Esophagus muscularis mucosa (tissue), 4 donors: ENCODE results near the gene TXNRD3. TPM values are rescaled to one million over a fixed set of nuclear protein-coding genes. Genes with fewer than 3 reads are reported as not detected.

Experiments used
- DNase-seq: peaks from one replicate; pipeline ENCODE4 v3.0.0-alpha.2; 2017; ENCODE audit errors: extremely low spot score
- H3K27ac ChIP-seq, 4 donors: fragments of 200-600 bp; sonication (generic); replicated peaks in 1 of 4; 1 replicate in 3 of 4; 2 replicates in 1 of 4; pipeline ENCODE4 v1.5.1; 2016 to 2019; ENCODE audit warnings: mild to moderate bottlenecking in 1 of 4
- H3K27me3 ChIP-seq, 4 donors: fragments of 200-600 bp; sonication (generic); one replicate each; pipeline versions ENCODE4 v1.5.1 to v1.6.0; 2016 to 2019
- H3K36me3 ChIP-seq, 4 donors: fragments of 200-600 bp; sonication (generic); one replicate each; pipeline ENCODE4 v1.5.1; 2016 to 2019
- H3K4me1 ChIP-seq, 4 donors: fragments of 200-600 bp; sonication (generic); one replicate each; pipeline ENCODE4 v1.5.1; 2016 to 2019
- H3K4me3 ChIP-seq, 4 donors: fragments of 200-600 bp; sonication (generic); 1 replicate in 2 of 4; 2 replicates in 2 of 4; pipeline ENCODE4 v1.5.1; 2016 to 2019; ENCODE audit warnings: mild to moderate bottlenecking in 4 of 4, moderate library complexity in 1 of 4
- H3K9me3 ChIP-seq, 4 donors: fragments of 200-600 bp; sonication (generic); 1 replicate in 3 of 4; 2 replicates in 1 of 4; pipeline ENCODE4 v1.5.1; 2016 to 2019
- CTCF ChIP-seq, 3 experiments: fragments of 200-600 bp in 2 of 3; fragments of 450-650 bp in 1 of 3; sonication (generic) in 2 of 3; IDR thresholded peaks; one replicate each; pipeline ENCODE4 v1.5.1; 2017 to 2019; ENCODE audit warnings: antibody characterized with exemption in 3 of 3, mild to moderate bottlenecking in 2 of 3, moderate library complexity in 1 of 3
- EP300 ChIP-seq: sonication (generic); formaldehyde crosslinking; IDR thresholded peaks from one replicate; pipeline ENCODE4 v1.6.1; 2017; ENCODE audit warnings: antibody characterized with exemption
- POLR2A ChIP-seq: fragments of 450-650 bp; IDR thresholded peaks from one replicate; pipeline ENCODE4 v1.6.1; 2017; ENCODE audit warnings: antibody characterized with exemption, moderate library complexity, mild to moderate bottlenecking, low read depth
- POLR2AphosphoS5 ChIP-seq, 2 donors: sonication (generic); formaldehyde crosslinking; IDR thresholded peaks; one replicate each; pipeline ENCODE4 v1.6.1; 2017; ENCODE audit warnings: antibody characterized with exemption in 2 of 2
- WGBS: methylation state at CpG from one replicate; pipeline ENCODE4 v1.1.5; 2018; 5-methylcytosine and 5-hydroxymethylcytosine counted together
- intact Hi-C: fragments of 100-400 bp; cut with DNase I; formaldehyde crosslinking; loops from one replicate; pipeline ENCODE4 v1.15.1; 2023
- total RNA-seq, 4 donors: library from RNA; depleted of rRNA; stranded (reverse); fragments of >200 nt; gene quantifications; one replicate each; pipeline versions ENCODE4 v1.1.0 to v1.2.1, GENCODE V29; 2016

Gene TXNRD3
- total RNA-seq, 4 donors from 2014 or later: 12.8 to 23.7 (median 18.7) TPM

GRCh38 chr3:126582311-126582710 lies 72.6 kb downstream of the TXNRD3 start:
- intact Hi-C loops: no loop called here
- Histone ChIP-seq H3K27ac (no peak overlapping the region), H3K9me3 (peaks cover 0 to 14% (median 5%) of the 10 kb centered on the region in 4 donors), H3K4me3 (no peak overlapping the region), H3K36me3 (no peaks in the 10 kb centered on the region), H3K27me3 (no peaks in the 10 kb centered on the region), H3K4me1 (no peaks in the 10 kb centered on the region)
- WGBS: 79% methylated on average over 4 of the region's 4 CpGs
- no peak for DNase-seq
- TF ChIP-seq CTCF (IDR thresholded peaks at IDR 0.05) (no peak), EP300 (no peak), POLR2AphosphoS5 (IDR thresholded peaks at IDR 0.05) (no peak), POLR2A (no peak)

DNA sequence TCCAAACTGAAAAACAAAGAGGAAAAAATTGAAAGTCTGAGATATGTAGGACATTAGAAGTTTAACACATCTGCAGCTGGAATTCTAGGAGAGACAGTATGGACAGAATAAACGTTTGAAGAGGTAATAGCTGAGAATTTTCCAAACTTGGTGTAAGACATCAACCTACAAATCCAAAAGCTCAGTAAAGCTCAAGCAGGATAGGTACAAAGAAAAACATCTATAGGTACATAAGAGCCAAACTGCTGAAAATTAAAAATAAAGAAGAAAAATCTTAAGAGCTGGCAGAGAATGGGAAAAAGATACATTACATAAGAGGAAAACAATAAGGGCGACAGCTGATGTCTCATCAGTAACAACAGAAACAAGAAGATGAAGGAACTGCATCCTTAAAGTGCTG lies 73.4 kb downstream of the TXNRD3 start:
- intact Hi-C loops: no loop called here
- Histone ChIP-seq H3K27ac (no peak overlapping the region), H3K36me3 (no peaks in the 10 kb centered on the region), H3K9me3 (peaks cover 0 to 14% (median under 1%) of the 10 kb centered on the region in 4 donors), H3K27me3 (no peaks in the 10 kb centered on the region), H3K4me3 (no peak overlapping the region), H3K4me1 (no peaks in the 10 kb centered on the region)
- TF ChIP-seq CTCF (IDR thresholded peaks at IDR 0.05) (no peak), POLR2A (no peak), POLR2AphosphoS5 (IDR thresholded peaks at IDR 0.05) (no peak), EP300 (no peak)
- 80% methylated on average over 2 of the region's 2 CpGs for WGBS
- DNase-seq: no peak

DNA sequence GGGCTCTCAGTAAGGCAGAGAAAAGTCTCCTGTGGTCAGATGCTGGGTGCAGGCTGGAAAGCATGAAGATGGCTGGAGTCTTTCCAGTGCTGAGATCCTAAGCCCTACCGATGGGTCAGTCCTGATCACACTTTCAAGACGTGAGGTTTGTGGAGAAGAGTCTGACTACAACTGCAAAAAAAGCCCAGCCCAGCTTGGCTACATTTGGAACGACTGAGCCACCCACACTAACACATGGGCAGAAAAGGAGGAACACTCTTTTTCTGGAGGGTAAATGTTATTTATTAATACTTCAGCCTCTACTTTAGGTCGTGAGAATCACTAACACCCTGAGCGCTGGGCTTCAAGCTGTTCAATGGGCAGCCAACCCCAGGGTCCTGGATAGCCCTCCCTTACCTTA lies 74.2 kb downstream of the TXNRD3 start:
- 84% methylated on average over 5 of the region's 5 CpGs for WGBS
- no peak overlapping the region for H3K27ac ChIP-seq
- H3K36me3 ChIP-seq: no peaks in the 10 kb centered on the region
- no peaks in the 10 kb centered on the region for H3K27me3 ChIP-seq
- H3K4me1 ChIP-seq: no peaks in the 10 kb centered on the region
- no peak overlapping the region for H3K4me3 ChIP-seq
- no peak for DNase-seq
- H3K9me3 ChIP-seq: peaks cover 0 to 14% (median 0%) of the 10 kb centered on the region in 4 donors
- TF ChIP-seq CTCF (IDR thresholded peaks at IDR 0.05) (no peak), POLR2A (no peak), EP300 (no peak)
- intact Hi-C loops: no loop called here

DNA sequence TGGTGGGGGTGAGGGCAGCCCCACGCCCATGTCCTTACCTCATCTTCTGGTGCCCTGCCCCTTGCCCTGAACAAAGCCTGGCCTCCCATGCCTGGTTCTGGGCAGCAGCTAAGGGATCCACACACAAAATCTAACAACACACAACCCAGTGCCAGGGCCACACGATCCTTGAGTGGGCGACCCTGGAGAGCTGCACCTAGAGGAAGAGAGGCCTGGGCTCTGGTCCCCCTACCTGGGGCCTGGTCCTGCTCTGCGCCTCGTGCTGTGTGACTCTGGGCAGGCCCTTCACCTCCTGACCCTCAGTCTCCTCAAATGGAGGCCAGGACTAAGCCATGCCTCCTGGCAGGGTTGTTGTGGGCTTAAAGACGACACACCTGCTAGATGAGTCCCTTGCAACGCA lies 76.2 kb downstream of the TXNRD3 start:
- H3K4me3 ChIP-seq: no peak overlapping the region
- WGBS: 92% methylated on average over 7 of the region's 7 CpGs
- peaks cover 0 to 14% (median 0%) of the 10 kb centered on the region in 4 donors for H3K9me3 ChIP-seq
- TF ChIP-seq CTCF (IDR thresholded peaks at IDR 0.05): no peak
- TF ChIP-seq POLR2AphosphoS5 (IDR thresholded peaks at IDR 0.05): no peak
- no peak for TF ChIP-seq POLR2A
- no peak for TF ChIP-seq EP300
- no peaks in the 10 kb centered on the region for H3K4me1 ChIP-seq
- DNase-seq: no peak
- no peaks in the 10 kb centered on the region for H3K36me3 ChIP-seq
- no peaks in the 10 kb centered on the region for H3K27me3 ChIP-seq
- no peak overlapping the region for H3K27ac ChIP-seq
- intact Hi-C loops: no loop called here

DNA sequence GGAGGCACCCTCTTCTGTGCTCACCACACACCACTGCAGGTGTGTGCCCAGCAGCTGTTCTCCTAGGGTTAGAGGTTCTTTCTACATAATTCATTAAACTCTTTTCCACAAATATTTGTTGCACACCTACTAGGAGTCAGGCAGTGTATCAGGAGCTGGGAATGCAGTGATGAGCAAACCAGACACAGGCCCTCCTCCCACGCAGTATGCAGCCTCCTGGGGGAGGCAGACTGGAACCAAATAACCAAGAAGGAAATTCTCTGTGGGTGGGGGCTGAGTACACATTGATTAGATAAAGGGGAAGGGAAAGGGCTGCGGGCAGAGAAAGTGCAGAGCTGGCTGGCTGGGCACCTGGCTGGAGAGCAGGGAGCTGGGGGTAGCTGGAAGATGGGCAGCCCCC lies 77.7 kb downstream of the TXNRD3 start:
- intact Hi-C loops: no loop called here
- H3K4me3 ChIP-seq: no peak overlapping the region
- H3K27me3 ChIP-seq: no peaks in the 10 kb centered on the region
- no peak for TF ChIP-seq CTCF (IDR thresholded peaks at IDR 0.05)
- no peak for TF ChIP-seq EP300
- TF ChIP-seq POLR2AphosphoS5 (IDR thresholded peaks at IDR 0.05): no peak
- TF ChIP-seq POLR2A: no peak
- no peak for DNase-seq
- WGBS: 71% methylated on average over 2 of the region's 2 CpGs
- no peak overlapping the region for H3K27ac ChIP-seq
- H3K4me1 ChIP-seq: no peaks in the 10 kb centered on the region
- H3K9me3 ChIP-seq: peaks cover 0 to 14% (median 0%) of the 10 kb centered on the region in 4 donors
- H3K36me3 ChIP-seq: no peaks in the 10 kb centered on the region
